Skeletal muscle tissue (tissue), 4 donors: ENCODE data around the gene KRT222. TPM values are rescaled to one million over a fixed set of nuclear protein-coding genes. Genes with fewer than 3 reads are reported as not detected.

Source experiments
- H3K27ac ChIP-seq: one replicate; pipeline ENCODE4 v1.7.0; 2013; ENCODE audit warnings: mild to moderate bottlenecking, low read depth, low read length, inconsistent platforms
- H3K27me3 ChIP-seq, 3 donors: one replicate each; pipeline ENCODE4 v1.7.0; 2013; ENCODE audit warnings: low read length in 3 of 3; ENCODE audit not compliant: control insufficient read depth in 3 of 3, insufficient read depth in 3 of 3
- H3K36me3 ChIP-seq, 3 donors: one replicate each; pipeline ENCODE4 v1.7.0; 2013; ENCODE audit warnings: low read length in 3 of 3; ENCODE audit not compliant: control insufficient read depth in 3 of 3, insufficient read depth in 3 of 3
- H3K4me1 ChIP-seq, 3 donors: one replicate each; pipeline ENCODE4 v1.7.0; 2013; ENCODE audit warnings: low read length in 3 of 3, mild to moderate bottlenecking in 3 of 3; ENCODE audit not compliant: control insufficient read depth in 3 of 3, insufficient read depth in 3 of 3
- H3K4me3 ChIP-seq, 3 donors: one replicate each; pipeline ENCODE4 v1.7.0; 2013; ENCODE audit warnings: low read length in 3 of 3
- H3K9ac ChIP-seq, 3 donors: one replicate each; pipeline ENCODE4 v1.7.0; 2013; ENCODE audit warnings: low read length in 3 of 3, mild to moderate bottlenecking in 3 of 3, moderate library complexity in 2 of 3, low read depth in 1 of 3
- H3K9me3 ChIP-seq, 3 donors: one replicate each; pipeline ENCODE4 v1.7.0; 2013; ENCODE audit warnings: low read length in 3 of 3; ENCODE audit not compliant: control insufficient read depth in 3 of 3
- total RNA-seq: library from RNA; depleted of rRNA; stranded (reverse); fragments of >200 nt; gene quantifications from one replicate; pipeline ENCODE4 v1.2.3, GENCODE V29; 2014
- donor health status: Osteomylitis.

Gene KRT222
- total RNA-seq, result 0.52 TPM

GRCh38 chr17:40664582-40665333, at the start of gene KRT222:
Gene KRT222, minus strand, starts transcription at chr17:40665177. Its CDS starts 78 bp downstream, at chr17:40665099.
- no peaks in the 10 kb centered on the region for H3K4me1 ChIP-seq
- no peak within 1 kb of the TSS for H3K27ac ChIP-seq
- H3K27me3 ChIP-seq, result peaks cover 9 to 16% (median 12%) of the 10 kb centered on the region in 3 donors
- H3K9me3 ChIP-seq, result no peaks in the 10 kb centered on the region
- H3K9ac ChIP-seq, result peak within 1 kb of the TSS in 1 of 3 donors; percentile 63
- H3K36me3 ChIP-seq, result no peaks in the 10 kb centered on the region
- H3K4me3 ChIP-seq, result peak within 1 kb of the TSS in 2 of 3 donors; percentile 12 to 33

- no peaks in the 10 kb centered on the region for H3K36me3 ChIP-seq
- no peak overlapping the region for H3K9ac ChIP-seq
- H3K27ac ChIP-seq, result no peak overlapping the region
- H3K27me3 ChIP-seq, result peaks cover 0 to 8% (median 7%) of the 10 kb centered on the region in 3 donors
- H3K9me3 ChIP-seq, result no peaks in the 10 kb centered on the region
- no peak overlapping the region for H3K4me3 ChIP-seq
- H3K4me1 ChIP-seq, result no peaks in the 10 kb centered on the region
Measured at GRCh38 chr17:40714473-40714872, 49.5 kb upstream of the KRT222 start.

DNA sequence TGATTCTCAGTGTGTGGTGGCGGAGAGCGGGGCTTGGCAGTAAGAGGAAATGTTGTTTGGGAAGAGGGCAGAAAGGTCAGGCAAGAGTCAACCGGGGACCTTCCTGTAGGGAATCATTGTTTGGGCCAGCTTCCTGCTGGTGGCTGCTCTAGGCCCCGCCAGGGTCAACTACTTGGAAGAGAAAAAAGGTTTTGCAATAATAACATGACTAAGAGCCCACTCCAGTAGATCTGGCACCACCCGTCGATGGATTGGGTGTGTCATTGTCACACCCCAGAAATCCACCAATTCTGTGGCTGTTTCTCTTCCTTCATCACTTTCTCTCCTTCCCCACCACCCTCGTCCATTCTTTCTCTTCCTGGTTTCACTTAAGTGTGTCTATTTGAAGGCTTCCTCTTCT, 42.8 kb upstream of the KRT222 start:
- no peak overlapping the region for H3K4me3 ChIP-seq
- peak overlapping the region; percentile 9 for H3K27ac ChIP-seq
- no peaks in the 10 kb centered on the region for H3K9me3 ChIP-seq
- no peak overlapping the region for H3K9ac ChIP-seq
- H3K36me3 ChIP-seq, result no peaks in the 10 kb centered on the region
- H3K27me3 ChIP-seq, result peaks cover 0 to 4% (median 0%) of the 10 kb centered on the region in 3 donors
- H3K4me1 ChIP-seq, result no peaks in the 10 kb centered on the region

GRCh38 chr17:40705584-40705983, 40.6 kb upstream of the KRT222 start:
- no peaks in the 10 kb centered on the region for H3K9me3 ChIP-seq
- no peak overlapping the region for H3K9ac ChIP-seq
- H3K4me3 ChIP-seq, result no peak overlapping the region
- no peaks in the 10 kb centered on the region for H3K36me3 ChIP-seq
- no peaks in the 10 kb centered on the region for H3K4me1 ChIP-seq
- H3K27ac ChIP-seq, result no peak overlapping the region
- H3K27me3 ChIP-seq, result peaks cover 0 to 4% (median 0%) of the 10 kb centered on the region in 3 donors

- no peak within 1 kb of the TSS for H3K27ac ChIP-seq
- no peak within 1 kb of the TSS for H3K4me3 ChIP-seq
- H3K9me3 ChIP-seq, result no peaks in the 10 kb centered on the region
- peaks cover 0 to 6% (median 3%) of the 10 kb centered on the region in 3 donors for H3K4me1 ChIP-seq
- peaks cover 0 to 4% (median 0%) of the 10 kb centered on the region in 3 donors for H3K27me3 ChIP-seq
- no peaks in the 10 kb centered on the region for H3K36me3 ChIP-seq
- no peak within 1 kb of the TSS for H3K9ac ChIP-seq
Measured at GRCh38 chr17:40703652-40704051, 38.7 kb upstream of the KRT222 start, which contains the start of gene KRT24. Gene KRT24, minus strand, starts transcription at chr17:40703752. Its CDS starts 59 bp downstream, at chr17:40703693.

DNA sequence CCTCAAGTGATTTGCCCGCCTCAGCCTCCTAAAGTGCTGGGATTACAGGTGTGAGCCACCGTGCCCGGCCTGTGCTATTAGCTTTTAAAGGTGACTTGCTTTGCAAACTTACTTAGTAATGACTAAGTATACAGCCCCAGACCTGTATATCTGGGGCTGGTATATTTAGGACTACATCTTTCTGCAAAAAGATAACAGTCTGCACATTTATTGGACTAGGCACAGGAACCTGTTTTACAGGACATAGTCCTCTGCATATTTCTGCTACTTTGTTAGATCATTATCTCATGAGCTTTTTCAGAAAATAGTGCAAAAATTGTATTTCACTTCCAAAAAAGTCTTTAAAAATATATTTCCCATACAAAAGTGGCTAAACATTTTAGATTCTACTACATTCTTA, 37.3 kb upstream of the KRT222 start:
- peaks cover 0 to 6% (median 3%) of the 10 kb centered on the region in 3 donors for H3K4me1 ChIP-seq
- H3K9me3 ChIP-seq, result no peaks in the 10 kb centered on the region
- H3K27ac ChIP-seq, result no peak overlapping the region
- no peaks in the 10 kb centered on the region for H3K36me3 ChIP-seq
- H3K4me3 ChIP-seq, result no peak overlapping the region
- peaks cover 0 to 4% (median 0%) of the 10 kb centered on the region in 3 donors for H3K27me3 ChIP-seq
- H3K9ac ChIP-seq, result no peak overlapping the region

GRCh38 chr17:40699853-40700252, 34.9 kb upstream of the KRT222 start:
- Histone ChIP-seq H3K4me1 (peaks cover 0 to 6% (median 3%) of the 10 kb centered on the region in 3 donors), H3K9me3 (no peaks in the 10 kb centered on the region), H3K27ac (no peak overlapping the region), H3K9ac (peak overlapping the region in 1 of 3 donors; percentile 25), H3K4me3 (no peak overlapping the region), H3K36me3 (no peaks in the 10 kb centered on the region), H3K27me3 (peaks cover 0 to 9% (median 0%) of the 10 kb centered on the region in 3 donors)

- no peaks in the 10 kb centered on the region for H3K9me3 ChIP-seq
- H3K4me1 ChIP-seq, result peaks cover 0 to 6% (median 3%) of the 10 kb centered on the region in 3 donors
- H3K36me3 ChIP-seq, result no peaks in the 10 kb centered on the region
- H3K4me3 ChIP-seq, result no peak overlapping the region
- H3K27ac ChIP-seq, result no peak overlapping the region
- peaks cover 0 to 9% (median 0%) of the 10 kb centered on the region in 3 donors for H3K27me3 ChIP-seq
- no peak overlapping the region for H3K9ac ChIP-seq
Measured at GRCh38 chr17:40699371-40699770, 34.4 kb upstream of the KRT222 start.

DNA sequence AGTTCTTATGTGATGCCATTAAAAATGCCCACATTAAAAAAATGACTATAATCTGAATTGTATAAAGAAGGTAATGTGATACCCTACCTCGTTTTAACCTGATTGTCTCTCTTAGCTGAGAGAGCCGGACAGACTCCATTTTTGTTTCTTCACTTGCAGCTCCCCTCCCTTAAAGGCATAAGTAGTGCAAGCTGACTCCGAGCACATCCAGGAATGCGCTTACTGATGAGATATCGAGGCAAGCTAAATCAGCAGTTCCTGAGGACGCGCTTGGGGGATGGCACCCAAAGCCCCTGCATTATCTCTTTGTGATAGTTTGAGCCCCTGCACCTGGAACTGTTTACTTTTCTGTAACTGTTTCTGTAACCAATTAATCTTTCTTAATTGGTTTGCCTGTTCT, 32.3 kb upstream of the KRT222 start:
- Histone ChIP-seq H3K27me3 (peaks cover 0 to 5% (median 0%) of the 10 kb centered on the region in 3 donors), H3K4me3 (no peak overlapping the region), H3K9ac (no peak overlapping the region), H3K4me1 (peaks cover 0 to 6% (median 3%) of the 10 kb centered on the region in 3 donors), H3K9me3 (no peaks in the 10 kb centered on the region), H3K36me3 (no peaks in the 10 kb centered on the region), H3K27ac (no peak overlapping the region)

DNA sequence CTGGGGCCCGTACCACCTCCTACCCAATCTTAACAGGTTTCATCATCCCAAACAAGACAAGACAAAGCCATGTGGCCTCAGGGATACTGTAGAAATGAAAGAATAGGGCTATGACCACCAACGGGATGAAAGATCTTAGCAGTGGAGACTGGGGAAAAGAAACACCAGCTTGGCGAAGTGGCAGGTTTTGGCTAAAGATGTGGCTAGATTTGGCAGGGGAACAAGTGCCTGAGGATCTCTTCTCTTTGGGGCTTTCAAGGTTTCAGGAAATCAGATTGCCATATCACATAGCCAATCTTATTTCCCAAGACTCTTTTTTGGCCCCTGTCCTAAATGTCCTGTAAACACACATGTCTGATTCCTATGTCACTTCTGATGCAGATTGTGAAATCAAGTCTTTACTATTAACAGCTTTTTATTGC, 31.7 kb upstream of the KRT222 start:
- Histone ChIP-seq H3K27ac (no peak overlapping the region), H3K4me3 (no peak overlapping the region), H3K4me1 (peaks cover 0 to 6% (median 3%) of the 10 kb centered on the region in 3 donors), H3K9me3 (no peaks in the 10 kb centered on the region), H3K36me3 (no peaks in the 10 kb centered on the region), H3K27me3 (peaks cover 0 to 5% (median 0%) of the 10 kb centered on the region in 3 donors), H3K9ac (no peak overlapping the region)
